ENCODE data around the gene SPATA45.

SPATA45 gene

GRCh38 chr1:212820969-212821368 is 26.5 kb downstream of the SPATA45 start:
- no peak for TF ChIP-seq FOXK2 (IDR thresholded peaks at IDR 0.05)
- TF ChIP-seq FOXM1 (IDR thresholded peaks at IDR 0.05; ENCODE audit: borderline replicate concordance) = no peak
- no peak for TF ChIP-seq LEF1 (IDR thresholded peaks at IDR 0.05; ENCODE audit: borderline replicate concordance)
- TF ChIP-seq L3MBTL2 (conservative IDR thresholded peaks at IDR 0.05) = no peak
- TF ChIP-seq BHLHE40 (IDR thresholded peaks at IDR 0.05; ENCODE audit: borderline replicate concordance) = no peak
- no peak for TF ChIP-seq TARDBP (IDR thresholded peaks at IDR 0.05)
- TF ChIP-seq ARNT (IDR thresholded peaks at IDR 0.05) = no peak
- TF ChIP-seq NFRKB (IDR thresholded peaks at IDR 0.05) = no peak
- no peak for TF ChIP-seq SP1 (IDR thresholded peaks at IDR 0.05)
- TF ChIP-seq SUZ12 (IDR thresholded peaks at IDR 0.05) = no peak
- no peak for TF ChIP-seq ELF4 (IDR thresholded peaks at IDR 0.05)
- TF ChIP-seq ZNF384 (IDR thresholded peaks at IDR 0.05) = no peak
- TF ChIP-seq CTBP1 (IDR thresholded peaks at IDR 0.05; ENCODE audit: borderline replicate concordance) = no peak
- TF ChIP-seq PKNOX1 (IDR thresholded peaks at IDR 0.05) = no peak
- no peak for TF ChIP-seq FOXA1 (IDR thresholded peaks at IDR 0.05)
- ChIA-PET CTCF (no interaction called here), POLR2A (interaction anchor here (1.3 kb wide), 1 partner anchor 37 kb away, joined by 3 read pairs; no protein-coding TSS in a partner anchor)
- DNase-seq (ENCODE audit: extremely low spot score) = no peak

- DNase-seq (ENCODE audit: extremely low spot score) = no peak
- CTCF ChIA-PET = no interaction called here
- TF ChIP-seq SP1 (IDR thresholded peaks at IDR 0.05) (no peak), ZNF384 (IDR thresholded peaks at IDR 0.05) (no peak), NFRKB (IDR thresholded peaks at IDR 0.05) (no peak), ARNT (IDR thresholded peaks at IDR 0.05) (no peak), HDGF (IDR thresholded peaks at IDR 0.05; ENCODE audit: borderline replicate concordance) (no peak), PKNOX1 (IDR thresholded peaks at IDR 0.05) (no peak), ELF4 (IDR thresholded peaks at IDR 0.05) (no peak)
- POLR2A ChIA-PET = no interaction called here
These were observed 27.7 kb downstream of the SPATA45 start for GRCh38 chr1:212819726-212820125.

DNA sequence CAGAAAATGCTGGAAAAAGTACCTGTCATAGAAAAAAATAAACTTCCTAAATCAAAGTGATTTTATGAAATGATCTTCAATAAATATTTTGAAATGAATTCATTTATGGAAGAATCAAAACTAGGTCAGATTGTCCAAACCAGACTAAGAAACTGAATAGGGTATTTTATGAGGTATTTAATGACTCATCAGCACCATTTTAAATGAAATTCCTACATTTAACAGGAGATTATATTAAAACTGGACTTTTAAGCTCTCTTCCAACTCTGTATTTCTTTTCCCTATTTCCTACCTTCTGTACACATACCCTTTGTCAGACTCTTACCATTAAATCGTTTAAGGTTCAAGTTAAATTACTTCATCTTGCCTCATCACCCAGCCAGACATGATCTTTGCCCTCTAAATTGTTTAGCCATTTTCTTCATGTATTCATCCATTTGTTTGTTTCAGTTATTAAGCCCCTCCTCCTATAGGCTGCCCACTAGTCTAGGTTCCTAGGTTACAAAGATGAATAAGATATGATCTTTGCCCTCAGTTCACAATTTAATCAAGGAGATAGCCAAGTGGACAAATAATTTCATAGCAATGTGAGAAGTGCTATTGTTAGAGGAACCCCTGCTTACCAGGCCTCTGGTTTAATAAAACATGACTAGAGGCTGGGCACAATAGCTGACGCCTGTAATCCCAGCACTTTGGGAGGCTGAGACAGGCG is 30.7 kb downstream of the SPATA45 start:
- TF ChIP-seq FOXM1 (IDR thresholded peaks at IDR 0.05; ENCODE audit: borderline replicate concordance) = no peak
- no peak for TF ChIP-seq ELF4 (IDR thresholded peaks at IDR 0.05)
- no peak for TF ChIP-seq ARNT (IDR thresholded peaks at IDR 0.05)
- POLR2A ChIA-PET = no interaction called here
- CTCF ChIA-PET = no interaction called here
- DNase-seq (ENCODE audit: extremely low spot score) = no peak

DNA sequence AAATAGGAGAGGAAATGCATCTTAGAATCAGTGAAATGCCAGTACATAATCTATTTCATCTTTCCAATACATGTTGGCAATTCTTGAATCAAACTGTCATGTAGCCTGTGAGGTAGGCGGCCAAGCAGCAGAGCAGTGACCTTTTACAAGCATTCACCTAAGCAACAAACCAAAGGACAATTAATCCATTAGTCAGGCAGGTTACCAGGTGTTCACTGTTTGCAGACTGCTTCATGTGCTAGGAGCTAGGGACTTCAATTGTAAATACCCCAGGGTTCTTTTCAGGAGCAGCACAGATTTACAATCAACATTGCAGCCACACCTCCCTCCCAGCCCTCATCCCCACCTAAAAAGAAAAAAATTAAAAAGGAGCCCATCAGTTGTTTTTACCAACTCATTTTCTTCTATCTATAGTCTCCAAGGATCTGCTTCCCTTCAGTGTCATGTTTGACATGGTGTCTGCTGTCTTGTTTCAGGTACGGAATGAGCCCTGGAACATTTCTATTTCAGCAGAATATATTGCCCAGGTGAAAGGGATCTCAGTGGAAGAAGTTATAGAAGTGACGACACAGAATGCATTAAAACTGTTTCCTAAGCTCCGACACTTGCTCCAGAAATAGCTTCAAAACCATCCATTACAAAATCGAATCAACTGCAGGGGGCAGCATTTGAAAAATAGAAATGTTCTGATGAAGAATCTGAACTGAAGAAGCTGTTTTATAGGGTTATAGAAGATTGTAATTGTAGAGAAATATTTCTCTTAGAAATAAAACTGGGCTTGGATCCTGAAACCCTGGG is 32.7 kb downstream of the SPATA45 start:
- ChIA-PET POLR2A (interaction anchor here (1.0 kb wide), 1 partner anchor 43 kb away, joined by 5 read pairs; the partner anchor contains the start of gene FLVCR1), CTCF (interaction anchor here (0.9 to 1.4 kb wide), 5 partner anchors 21 to 253 kb away, joined by 3 to 6 read pairs (median 3); no protein-coding TSS in a partner anchor)
- DNase-seq (ENCODE audit: extremely low spot score) = no peak
- no peak for TF ChIP-seq FOXK2 (IDR thresholded peaks at IDR 0.05)
- no peak for TF ChIP-seq BHLHE40 (IDR thresholded peaks at IDR 0.05; ENCODE audit: borderline replicate concordance)
- no peak for TF ChIP-seq SP1 (IDR thresholded peaks at IDR 0.05)
- no peak for TF ChIP-seq ZNF384 (IDR thresholded peaks at IDR 0.05)
- TF ChIP-seq FOXA1 (IDR thresholded peaks at IDR 0.05) = no peak
- no peak for TF ChIP-seq PKNOX1 (IDR thresholded peaks at IDR 0.05)
- TF ChIP-seq SUZ12 (IDR thresholded peaks at IDR 0.05) = no peak
- TF ChIP-seq CTBP1 (IDR thresholded peaks at IDR 0.05; ENCODE audit: borderline replicate concordance) = no peak
- no peak for TF ChIP-seq ELF4 (IDR thresholded peaks at IDR 0.05)
- no peak for TF ChIP-seq L3MBTL2 (conservative IDR thresholded peaks at IDR 0.05)

GRCh38 chr1:212805767-212806166 is 41.7 kb downstream of the SPATA45 start:
- CTCF ChIA-PET = interaction anchor here (0.6 kb wide), 1 partner anchor 724 kb away, joined by 3 read pairs; no protein-coding TSS in a partner anchor
- TF ChIP-seq ELF4 (IDR thresholded peaks at IDR 0.05) = no peak
- no peak for TF ChIP-seq CTBP1 (IDR thresholded peaks at IDR 0.05; ENCODE audit: borderline replicate concordance)
- no peak for TF ChIP-seq LEF1 (IDR thresholded peaks at IDR 0.05; ENCODE audit: borderline replicate concordance)
- no peak for TF ChIP-seq FOXA1 (IDR thresholded peaks at IDR 0.05)
- DNase-seq (ENCODE audit: extremely low spot score) = no peak
- POLR2A ChIA-PET = no interaction called here

GRCh38 chr1:212797681-212798080 is 49.8 kb downstream of the SPATA45 start:
- CTCF ChIA-PET = interaction anchor here (0.6 kb wide), 1 partner anchor 467 kb away, joined by 4 read pairs; no protein-coding TSS in a partner anchor
- POLR2A ChIA-PET = no interaction called here
- DNase-seq (ENCODE audit: extremely low spot score) = no peak
- TF ChIP-seq FOXM1 (IDR thresholded peaks at IDR 0.05; ENCODE audit: borderline replicate concordance) (no peak), FOXK2 (IDR thresholded peaks at IDR 0.05) (no peak), HDGF (IDR thresholded peaks at IDR 0.05; ENCODE audit: borderline replicate concordance) (no peak), NFRKB (IDR thresholded peaks at IDR 0.05) (no peak), TARDBP (IDR thresholded peaks at IDR 0.05) (no peak), ZNF384 (IDR thresholded peaks at IDR 0.05) (no peak), SUZ12 (IDR thresholded peaks at IDR 0.05) (no peak), FOXA1 (IDR thresholded peaks at IDR 0.05) (no peak), ELF4 (IDR thresholded peaks at IDR 0.05) (no peak), L3MBTL2 (conservative IDR thresholded peaks at IDR 0.05) (no peak), BHLHE40 (IDR thresholded peaks at IDR 0.05; ENCODE audit: borderline replicate concordance) (no peak), PKNOX1 (IDR thresholded peaks at IDR 0.05) (no peak), CTBP1 (IDR thresholded peaks at IDR 0.05; ENCODE audit: borderline replicate concordance) (no peak)
